ENCODE results near the gene ATAD3B. TPM values are rescaled to one million over a fixed set of nuclear protein-coding genes. Genes with fewer than 3 reads are reported as not detected.

The ATAD3B gene
- total and polyA plus RNA-seq, 2 of the 4 experiments (the other 2 are of a cell fraction), result 13.8 to 29.0 TPM

DNA sequence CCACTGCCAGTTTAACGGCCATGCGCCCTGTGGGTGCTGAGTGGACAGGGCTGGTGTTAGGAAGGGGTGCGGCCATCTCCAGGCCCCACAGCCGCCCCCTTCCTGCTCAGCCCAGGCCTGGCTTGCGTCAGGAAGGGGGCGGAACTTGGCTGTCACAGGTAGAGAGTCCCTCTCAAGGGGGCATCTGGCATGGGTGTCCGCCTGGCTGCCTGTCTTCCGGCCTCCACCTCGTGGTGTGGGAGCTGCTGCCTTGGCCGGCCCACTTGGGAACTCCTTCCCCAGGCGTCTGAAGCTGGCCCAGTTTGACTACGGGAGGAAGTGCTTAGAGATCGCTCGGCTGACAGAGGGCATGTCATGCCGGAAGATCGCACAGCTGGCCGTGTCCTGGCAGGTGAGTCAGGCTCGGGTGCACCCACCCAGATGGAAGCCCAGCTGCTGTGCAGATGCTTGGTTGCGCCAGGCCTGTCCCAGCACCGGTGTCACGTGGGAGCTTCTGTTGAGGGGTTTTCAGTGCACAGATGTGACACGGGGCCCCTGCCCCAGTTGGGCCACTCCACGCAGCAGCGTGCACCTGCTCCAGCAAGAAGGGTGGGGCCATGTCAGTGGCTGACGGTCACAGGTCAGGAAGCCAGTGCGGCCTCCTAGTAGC, 9.1 kb upstream of the ATAD3B start:
- Histone ChIP-seq H4K8ac (ENCODE audit: low read depth in 2 of 2, low read length in 2 of 2) (no peak overlapping the region), H3K36me3 (ENCODE audit: control insufficient read depth, insufficient read depth, low read length) (no peaks in the 10 kb centered on the region), H3K56ac (ENCODE audit: extremely low read depth, insufficient read depth, low read length) (no peak overlapping the region), H2BK15ac (ENCODE audit: low read depth, low read length) (no peak overlapping the region), H2AK5ac (ENCODE audit: low read depth, low read length) (no peak overlapping the region), H2BK20ac (ENCODE audit: low read depth, low read length) (no peak overlapping the region), H2BK120ac (ENCODE audit: low read depth, low read length) (no peak overlapping the region), H4K91ac (ENCODE audit: insufficient read depth, low read depth, low read length) (no peak overlapping the region), H2AK9ac (replicated peaks; ENCODE audit: low read depth, low read length, poor library complexity) (no peak overlapping the region), H3K4ac (ENCODE audit: low read depth, low read length) (no peak overlapping the region), H3K23ac (ENCODE audit: low read depth, low read length) (no peak overlapping the region), H3K9ac (ENCODE audit: low read depth, low read length) (no peak overlapping the region), H3K14ac (replicated peaks; ENCODE audit: low read depth, low read length) (no peak overlapping the region), H3K27ac (ENCODE audit: insufficient read depth, low read length) (no peak overlapping the region), H2AFZ (replicated peaks; ENCODE audit: low read length, poor library complexity) (peak overlapping the region; percentile 33), H3K4me1 (ENCODE audit: control insufficient read depth, insufficient read depth, low read length) (no peaks in the 10 kb centered on the region), H3K18ac (ENCODE audit: low read depth, low read length) (no peak overlapping the region), H4K20me1 (ENCODE audit: insufficient read depth, low read length) (no peaks in the 10 kb centered on the region), H4K5ac (ENCODE audit: low read depth, low read length) (no peak overlapping the region), H3K9me1 (ENCODE audit: insufficient read depth, low read length) (no peaks in the 10 kb centered on the region), H2BK5ac (ENCODE audit: low read depth, low read length, poor library complexity, severe bottlenecking) (no peak overlapping the region), H3K4me2 (ENCODE audit: low read depth, low read length) (no peak overlapping the region), H3K27me3 (ENCODE audit: control insufficient read depth, insufficient read depth, low read length) (no peaks in the 10 kb centered on the region), H3K4me3 (ENCODE audit: insufficient read depth, low read depth, low read length) (no peak overlapping the region), H3K79me1 (ENCODE audit: low read depth in 1 of 2, low read length in 2 of 2) (no peaks in the 10 kb centered on the region), H3K9me3 (ENCODE audit: control insufficient read depth, insufficient read depth, low read length) (no peaks in the 10 kb centered on the region)
- DNase-seq (no peak), ATAC-seq (ENCODE audit: low read depth) (no peak)
- intact Hi-C loops (cut with micrococcal nuclease) (no loop called here), dilution Hi-C loops (cut with HindIII; ENCODE audit: low sequenced_read_pairs, unreplicated experiment) (no loop called here), in situ Hi-C loops (cut with MboI; ENCODE audit: low sequenced_read_pairs) (no loop called here)
- WGBS, 2 experiments (ENCODE audit: extremely low coverage in 2 of 2, insufficient read length in 1 of 2), result 86% methylated on average over 9 of the region's 26 CpGs; no CpG with 5 or more reads in 1 of the 2 experiments
- POLR2A ChIA-PET (ENCODE audit: unreplicated experiment), result no interaction called here
- BruUV-seq (replicated peaks), result no TSS peak
- CTCF ChIA-PET, result no interaction called here
- no peak for TF ChIP-seq RFX5 (IDR thresholded peaks at IDR 0.05; ENCODE audit: low read depth, low read length)
- TF ChIP-seq MXI1 (IDR thresholded peaks at IDR 0.05; ENCODE audit: borderline replicate concordance, low read depth, low read length), result no peak
- no peak for TF ChIP-seq MAFK (IDR thresholded peaks at IDR 0.05; ENCODE audit: low read depth, low read length)
- TF ChIP-seq, protein P1, sequence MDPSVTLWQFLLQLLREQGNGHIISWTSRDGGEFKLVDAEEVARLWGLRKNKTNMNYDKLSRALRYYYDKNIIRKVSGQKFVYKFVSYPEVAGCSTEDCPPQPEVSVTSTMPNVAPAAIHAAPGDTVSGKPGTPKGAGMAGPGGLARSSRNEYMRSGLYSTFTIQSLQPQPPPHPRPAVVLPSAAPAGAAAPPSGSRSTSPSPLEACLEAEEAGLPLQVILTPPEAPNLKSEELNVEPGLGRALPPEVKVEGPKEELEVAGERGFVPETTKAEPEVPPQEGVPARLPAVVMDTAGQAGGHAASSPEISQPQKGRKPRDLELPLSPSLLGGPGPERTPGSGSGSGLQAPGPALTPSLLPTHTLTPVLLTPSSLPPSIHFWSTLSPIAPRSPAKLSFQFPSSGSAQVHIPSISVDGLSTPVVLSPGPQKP (IDR thresholded peaks at IDR 0.05; ENCODE audit: borderline replicate concordance, low read depth, low read length), result no peak
- TF ChIP-seq RAD21 (IDR thresholded peaks at IDR 0.05; ENCODE audit: low read length), result no peak
- TF ChIP-seq FOS (IDR thresholded peaks at IDR 0.05; ENCODE audit: low read depth, low read length), result no peak
- no peak for TF ChIP-seq SMC3 (IDR thresholded peaks at IDR 0.05; ENCODE audit: low read depth, low read length)
- TF ChIP-seq POLR2A (IDR thresholded peaks at IDR 0.05; ENCODE audit: low read depth, low read length), result no peak
- no peak for TF ChIP-seq BHLHE40 (IDR thresholded peaks at IDR 0.05; ENCODE audit: low read depth, low read length)
- TF ChIP-seq RCOR1 (IDR thresholded peaks at IDR 0.05; ENCODE audit: insufficient replicate concordance, low read length), result no peak
- no peak for TF ChIP-seq CHD1 (IDR thresholded peaks at IDR 0.05; ENCODE audit: low read depth, low read length)
- no peak for TF ChIP-seq MAZ (IDR thresholded peaks at IDR 0.05; ENCODE audit: borderline replicate concordance, low read depth, low read length)
- TF ChIP-seq, protein P2, sequence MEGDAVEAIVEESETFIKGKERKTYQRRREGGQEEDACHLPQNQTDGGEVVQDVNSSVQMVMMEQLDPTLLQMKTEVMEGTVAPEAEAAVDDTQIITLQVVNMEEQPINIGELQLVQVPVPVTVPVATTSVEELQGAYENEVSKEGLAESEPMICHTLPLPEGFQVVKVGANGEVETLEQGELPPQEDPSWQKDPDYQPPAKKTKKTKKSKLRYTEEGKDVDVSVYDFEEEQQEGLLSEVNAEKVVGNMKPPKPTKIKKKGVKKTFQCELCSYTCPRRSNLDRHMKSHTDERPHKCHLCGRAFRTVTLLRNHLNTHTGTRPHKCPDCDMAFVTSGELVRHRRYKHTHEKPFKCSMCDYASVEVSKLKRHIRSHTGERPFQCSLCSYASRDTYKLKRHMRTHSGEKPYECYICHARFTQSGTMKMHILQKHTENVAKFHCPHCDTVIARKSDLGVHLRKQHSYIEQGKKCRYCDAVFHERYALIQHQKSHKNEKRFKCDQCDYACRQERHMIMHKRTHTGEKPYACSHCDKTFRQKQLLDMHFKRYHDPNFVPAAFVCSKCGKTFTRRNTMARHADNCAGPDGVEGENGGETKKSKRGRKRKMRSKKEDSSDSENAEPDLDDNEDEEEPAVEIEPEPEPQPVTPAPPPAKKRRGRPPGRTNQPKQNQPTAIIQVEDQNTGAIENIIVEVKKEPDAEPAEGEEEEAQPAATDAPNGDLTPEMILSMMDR (conservative IDR thresholded peaks at IDR 0.05; ENCODE audit: low read depth, low read length), result no peak
